K562 (cell line): Measurements from ENCODE around the gene NSG2. TPM values are rescaled to one million over a fixed set of nuclear protein-coding genes. Genes with fewer than 3 reads are reported as not detected.

ENCODE experiments used
- ATAC-seq: fragments of 200-7000 bp; cut with Tn5 transposase; 3 replicates; pipeline ENCODE4 v1.9.1; 2020; ENCODE audit warnings: moderate library complexity
- BruUV-seq: library from RNA; stranded (reverse); fragments of 400-500 nt; replicated peaks from 2 replicates; lab custom pipeline; 2021; lab: Mats Ljungman, UMichigan
- CTCF ChIA-PET: fragments of 300-600 bp; formaldehyde crosslinking; extraction: SDS; loops from one replicate; lab custom pipeline; 2021; ENCODE audit warnings: low intra/inter-chr PET ratio; lab: Yijun Ruan, JAX
- POLR2A ChIA-PET: fragments of 300-600, 350-650 bp; sonication (Branson Sonifier 250); formaldehyde crosslinking; extraction: SDS; loops from one replicate; lab custom pipeline; 2021; ENCODE audit warnings: antibody characterized with exemption, inconsistent platforms; lab: Yijun Ruan, JAX
- DNase-seq, 4 experiments: peaks; one replicate each; pipeline versions ENCODE4 v3.0.0 to v3.0.0-alpha.2; 2011 to 2018; ENCODE audit warnings: low spot score in 3 of 4, mixed read lengths in 3 of 4; ENCODE audit errors: extremely low read depth in 1 of 4
- FAIRE-seq: peaks from 2 replicates; lab custom pipeline; 2011; peaks lifted over from hg19 to GRCh38; lab: Jason Lieb, UNC
- H2AFZ ChIP-seq: 2 replicates; pipeline ENCODE4 v1.6.0; 2011; ENCODE audit warnings: low read depth, low read length, control low read depth, inconsistent platforms
- H3K27ac ChIP-seq: fragments of 200-600 bp; 3 replicates; pipeline ENCODE4 v1.8.0; 2011; ENCODE audit warnings: low read depth, mild to moderate bottlenecking, control low read depth, inconsistent platforms, low read length, moderate library complexity, mixed read lengths; ENCODE audit errors: extremely low read depth
- H3K27me3 ChIP-seq, 2 experiments: fragments of 300-600 bp in 1 of 2; 2 replicates in 1 of 2; 3 replicates in 1 of 2; pipeline versions ENCODE4 v1.6.0 to v1.8.0; 2011; ENCODE audit warnings: inconsistent platforms in 2 of 2, low read length in 2 of 2, mild to moderate bottlenecking in 1 of 2, mixed read lengths in 1 of 2, moderate library complexity in 1 of 2; ENCODE audit not compliant: control insufficient read depth in 2 of 2, insufficient read depth in 2 of 2
- H3K36me3 ChIP-seq: fragments of 300-600 bp; 3 replicates; pipeline ENCODE4 v1.8.0; 2011; ENCODE audit warnings: mild to moderate bottlenecking, low read length, inconsistent platforms; ENCODE audit not compliant: control insufficient read depth, insufficient read depth
- H3K4me1 ChIP-seq, 2 experiments: fragments of 200-600 bp in 1 of 2; replicated peaks in 1 of 2; 2 replicates in 1 of 2; 3 replicates in 1 of 2; pipeline versions ENCODE4 v1.5.1 to v1.8.0; 2011; ENCODE audit warnings: inconsistent platforms in 2 of 2, low read length in 2 of 2, mild to moderate bottlenecking in 1 of 2, mixed read lengths in 1 of 2, moderate library complexity in 1 of 2; ENCODE audit not compliant: control insufficient read depth in 2 of 2, insufficient read depth in 2 of 2
- H3K4me2 ChIP-seq: 2 replicates; pipeline ENCODE4 v1.6.1; 2011; ENCODE audit warnings: low read length, control low read depth, inconsistent platforms, mixed read lengths; ENCODE audit not compliant: insufficient read depth
- H3K4me3 ChIP-seq: fragments of 200-600 bp; sonication (generic), shearing (Covaris generic); 2 replicates; pipeline ENCODE4 v1.5.1; 2016; ENCODE audit warnings: control low read depth, inconsistent platforms
- H3K79me2 ChIP-seq: fragments of 200-600 bp; 3 replicates; pipeline ENCODE4 v1.8.0; 2011; ENCODE audit warnings: low read length, inconsistent platforms; ENCODE audit not compliant: control insufficient read depth, insufficient read depth
- H3K9ac ChIP-seq, 2 experiments: 2 replicates each; pipeline versions ENCODE4 v1.6.0 to v1.6.1; 2011; ENCODE audit warnings: low read depth in 2 of 2, low read length in 2 of 2, control low read depth in 1 of 2, inconsistent platforms in 1 of 2, mild to moderate bottlenecking in 1 of 2, mixed read lengths in 1 of 2; ENCODE audit not compliant: insufficient read depth in 1 of 2
- H3K9me1 ChIP-seq: one replicate; pipeline ENCODE4 v1.6.0; 2011; ENCODE audit warnings: inconsistent platforms, mild to moderate bottlenecking, low read length, moderate library complexity; ENCODE audit not compliant: control insufficient read depth, insufficient read depth
- H3K9me3 ChIP-seq: replicated peaks from 2 replicates; pipeline ENCODE4 v1.5.1; 2011; ENCODE audit warnings: low read depth, low read length, inconsistent platforms; ENCODE audit not compliant: control insufficient read depth, insufficient read depth
- H4K20me1 ChIP-seq: replicated peaks from 2 replicates; pipeline ENCODE4 v1.6.1; 2011; ENCODE audit warnings: low read length, inconsistent platforms, mixed read lengths; ENCODE audit not compliant: control insufficient read depth, insufficient read depth
- CC2D1A ChIP-seq: fragments of 450-650 bp; IDR thresholded peaks from 2 replicates; pipeline ENCODE4 v1.6.1; 2017; ENCODE audit warnings: mild to moderate bottlenecking
- E2F5 ChIP-seq: sonication (generic); formaldehyde crosslinking; IDR thresholded peaks from 2 replicates; pipeline ENCODE4 v1.8.0; 2022; ENCODE audit warnings: mild to moderate bottlenecking, missing genetic modification reagents
- HDAC6 ChIP-seq: IDR thresholded peaks from 2 replicates; pipeline ENCODE4 v1.6.1; 2012; ENCODE audit warnings: low read depth, mild to moderate bottlenecking, control low read depth, inconsistent platforms, low read length, moderate library complexity
- IFI16 ChIP-seq: fragments of 250-450 bp; sonication (Bioruptor Pico); IDR thresholded peaks from 2 replicates; pipeline ENCODE4 v2.1.2; 2022; ENCODE audit warnings: mild to moderate bottlenecking, inconsistent platforms
- MAFF ChIP-seq: IDR thresholded peaks from 2 replicates; pipeline ENCODE4 v1.6.1; 2012; ENCODE audit warnings: low read length, improper control_type of control experiment
- PREB ChIP-seq: sonication (generic); formaldehyde crosslinking; IDR thresholded peaks from 2 replicates; pipeline ENCODE4 v1.8.1; 2023; ENCODE audit warnings: mild to moderate bottlenecking, missing genetic modification reagents
- SMC3 ChIP-seq: conservative IDR thresholded peaks from 2 replicates; pipeline ENCODE4 v1.6.1; 2011; ENCODE audit warnings: low read depth, low read length, improper control_type of control experiment; ENCODE audit not compliant: insufficient read depth
- TSHZ1 ChIP-seq: fragments of 250-450 bp; sonication (Bioruptor Pico); IDR thresholded peaks from 2 replicates; pipeline ENCODE4 v1.4.0; 2020; ENCODE audit warnings: mild to moderate bottlenecking, moderate library complexity
- WGBS: fragments of 100-300 bp; shearing (Covaris generic); methylation state at CpG from one replicate; pipeline ENCODE4 v1.1.6; 2016; ENCODE audit warnings: low coverage, mixed read lengths; ENCODE audit not compliant: insufficient coverage; ENCODE audit errors: missing lambda C conversion rate; 5-methylcytosine and 5-hydroxymethylcytosine counted together
- in situ Hi-C: fragments of 300-500 bp; cut with MboI; formaldehyde crosslinking; loops from 4 replicates; pipeline ENCODE4 v1.15.0; 2018; ENCODE audit warnings: inconsistent platforms, mixed read lengths
- intact Hi-C: fragments of 100-400 bp; cut with micrococcal nuclease; formaldehyde crosslinking; loops from 2 replicates; pipeline ENCODE4 v1.14.2; 2022
- polyA plus RNA-seq, 8 experiments: library from polyadenylated mRNA; depleted of rRNA in 4 of 8; stranded (reverse) in 5 of 8; unstranded in 3 of 8; fragments of >200 nt; fragmentation: Nextera tagmentation in 2 of 8; fragmentation: Illumina TruSeq in 1 of 8; extraction: Ambion mirVana in 2 of 8; extraction: Trizol in 1 of 8; gene quantifications; 2 replicates each; pipeline versions ENCODE4 v1.2.1 to v1.2.3, GENCODE V29; 2011 to 2014; ENCODE audit warnings: inconsistent platforms in 1 of 8, missing spikeins in 1 of 8
- total RNA-seq, 7 experiments: library from RNA; depleted of rRNA in 6 of 7; stranded (reverse); fragments of >200 nt in 6 of 7; fragmentation: Illumina TruSeq in 2 of 7; extraction: Trizol in 2 of 7; gene quantifications; 2 replicates each; pipeline versions ENCODE4 v1.2.1 to v1.2.3, GENCODE V29; 2011 to 2021; ENCODE audit warnings: low replicate concordance in 1 of 7

The NSG2 gene
- total and polyA plus RNA-seq, 9 of the 15 experiments (the other 6 are each of a cell fraction or from before 2014, with no cell fraction given) = not detected

- no peaks in the 10 kb centered on the region for H3K79me2 ChIP-seq
- H3K4me1 ChIP-seq = no peaks in the 10 kb centered on the region
- H4K20me1 ChIP-seq = peaks cover 3% of the 10 kb centered on the region; the same call in 1 of the 2 replicates
- intact Hi-C loops (no loop called here), in situ Hi-C loops (no loop called here)
- no peak overlapping the region for H3K27ac ChIP-seq
- H3K9ac ChIP-seq = no peak overlapping the region
- no peaks in the 10 kb centered on the region for H3K9me3 ChIP-seq
- no peaks in the 10 kb centered on the region for H3K36me3 ChIP-seq
- ChIA-PET CTCF (no interaction called here), POLR2A (no interaction called here)
- H3K4me3 ChIP-seq = no peak overlapping the region
- H3K27me3 ChIP-seq = peaks cover 0 to 6% of the 10 kb centered on the region in 2 experiments; a peak in 2 of 5 replicates
- no peak overlapping the region for H3K4me2 ChIP-seq
- no TSS peak for BruUV-seq
- ATAC-seq (no peak), DNase-seq (no peak)
- TF ChIP-seq IFI16 (CRISPR knock-in tag) (no peak), TSHZ1 (CRISPR knock-in tag) (no peak), PREB (no peak), SMC3 (no peak), MAFF (no peak), HDAC6 (no peak), E2F5 (no peak), CC2D1A (no peak)
- TF ChIP-seq, all 486 proteins: peak for 0
- 2% methylated on average over 3 of the region's 3 CpGs for WGBS
- no peaks in the 10 kb centered on the region for H3K9me1 ChIP-seq
- H2AFZ ChIP-seq = no peak overlapping the region
- no peak for FAIRE-seq
Observed at GRCh38 chr5:174053905-174054304, 8.4 kb downstream of the NSG2 start.
